Bronchial epithelial cell (primary cell): ENCODE measurements around the gene HEPACAM2. TPM values are rescaled to one million over a fixed set of nuclear protein-coding genes. Genes with fewer than 3 reads are reported as not detected.

Experiments used
- DNase-seq: peaks from one replicate; pipeline ENCODE4 v3.0.0-alpha.2; 2010; ENCODE audit warnings: low read depth
- FAIRE-seq: peaks from 2 replicates; lab custom pipeline; 2011; peaks lifted over from hg19 to GRCh38; lab: Jason Lieb, UNC
- H3K27me3 ChIP-seq: 2 replicates; pipeline ENCODE4 v1.5.1; 2011; ENCODE audit warnings: low read length; ENCODE audit not compliant: control insufficient read depth, insufficient read depth
- H3K36me3 ChIP-seq: 2 replicates; pipeline ENCODE4 v1.5.1; 2011; ENCODE audit warnings: low read length; ENCODE audit not compliant: control insufficient read depth, insufficient read depth
- H3K4me3 ChIP-seq: 2 replicates; pipeline ENCODE4 v1.5.1; 2011; ENCODE audit warnings: mild to moderate bottlenecking, low read depth, low read length, control low read depth
- CTCF ChIP-seq: IDR thresholded peaks from 2 replicates; pipeline ENCODE4 v1.5.1; 2011; ENCODE audit warnings: mild to moderate bottlenecking, moderate library complexity, low read length, control low read depth, inconsistent platforms; ENCODE audit not compliant: insufficient read depth, severe bottlenecking
- total RNA-seq: library from RNA; depleted of rRNA; stranded (reverse); fragments of >200 nt; gene quantifications from 2 replicates; pipeline ENCODE4 v1.2.1, GENCODE V29; 2014

HEPACAM2 gene
- total RNA-seq, 1 donor from 2014 or later, result not detected

- no peak for TF ChIP-seq CTCF
- DNase-seq (no peak), FAIRE-seq (no peak)
- Histone ChIP-seq H3K27me3 (no peaks in the 10 kb centered on the region), H3K36me3 (no peaks in the 10 kb centered on the region), H3K4me3 (no peak overlapping the region)
These were observed 9.3 kb upstream of the HEPACAM2 start for GRCh38 chr7:93235541-93235940.

- peak overlapping the region; percentile 87 for H3K4me3 ChIP-seq
- no peaks in the 10 kb centered on the region for H3K27me3 ChIP-seq
- FAIRE-seq, result no peak
- H3K36me3 ChIP-seq, result no peaks in the 10 kb centered on the region
- no peak for TF ChIP-seq CTCF
- DNase-seq, result peak; percentile 5
These were observed 6.4 kb upstream of the HEPACAM2 start for GRCh38 chr7:93232673-93233018.

- H3K4me3 ChIP-seq, result peak within 1 kb of the TSS; percentile 87
- peak; percentile 97 for FAIRE-seq
- H3K27me3 ChIP-seq, result no peaks in the 10 kb centered on the region
- no peaks in the 10 kb centered on the region for H3K36me3 ChIP-seq
- DNase-seq, result peak; percentile 95
- no peak for TF ChIP-seq CTCF
These were observed 5.8 kb upstream of the HEPACAM2 start, which contains the start of gene VPS50 for GRCh38 chr7:93231799-93232672. TSS of gene VPS50 (plus strand) at chr7:93232366. CDS start at chr7:93232468, 102 bp downstream.

- Histone ChIP-seq H3K4me3 (peak overlapping the region; percentile 87), H3K36me3 (no peaks in the 10 kb centered on the region), H3K27me3 (no peaks in the 10 kb centered on the region)
- peak; percentile 83 for DNase-seq
- TF ChIP-seq CTCF, result no peak
- FAIRE-seq, result no peak
These were observed 5.0 kb upstream of the HEPACAM2 start for GRCh38 chr7:93231259-93231658.

GRCh38 chr7:93228302-93228701 is 2.0 kb upstream of the HEPACAM2 start:
- DNase-seq, result peak; percentile 71
- H3K36me3 ChIP-seq, result no peaks in the 10 kb centered on the region
- TF ChIP-seq CTCF, result peak; percentile 38
- H3K4me3 ChIP-seq, result no peak overlapping the region
- no peak for FAIRE-seq
- H3K27me3 ChIP-seq, result no peaks in the 10 kb centered on the region
